NOMO-1 (cell line): Measurements from ENCODE around the gene UNC45A.
A peak's percentile ranks its signal among the peaks of the same experiment; 100 is the strongest.
"Not testable (repeated sequence)": the region's sequence is repeated elsewhere in the genome, so short reads cannot be mapped to it uniquely, and the experiment has no call there.

Experiments
- DNase-seq, 2 experiments: peaks; one replicate each; lab custom pipeline; 2025; ENCODE audit not compliant: unreplicated experiment in 2 of 2; lab: John Stamatoyannopoulos, UW

UNC45A gene

GRCh38 chr15:90915808-90916440, 19.2 kb upstream of the UNC45A start:
- DNase-seq: peak; percentile 78 to 80

- no peak for DNase-seq
Measured at GRCh38 chr15:90916461-90916860, 18.6 kb upstream of the UNC45A start.

GRCh38 chr15:90917569-90917968, 17.5 kb upstream of the UNC45A start:
- no peak for DNase-seq

- no peak for DNase-seq
Measured at GRCh38 chr15:90918034-90918788, 16.9 kb upstream of the UNC45A start.

- no peak for DNase-seq
Measured at GRCh38 chr15:90918835-90919234, 16.2 kb upstream of the UNC45A start.

GRCh38 chr15:90921887-90922286, 13.2 kb upstream of the UNC45A start:
- no peak for DNase-seq

GRCh38 chr15:90922712-90923322, 12.3 kb upstream of the UNC45A start:
- not testable (repeated sequence) for DNase-seq

GRCh38 chr15:90924375-90924774, 10.7 kb upstream of the UNC45A start:
- DNase-seq: no peak

- DNase-seq: not testable (repeated sequence)
Measured at GRCh38 chr15:90926766-90927165, 8.3 kb upstream of the UNC45A start.

- peak in 1 of 2 experiments; percentile 52 for DNase-seq
Measured at GRCh38 chr15:90928106-90928505, 7.0 kb upstream of the UNC45A start.

GRCh38 chr15:90929246-90930019, 5.7 kb upstream of the UNC45A start:
- DNase-seq: peak in 1 of 2 experiments; percentile 81

GRCh38 chr15:90930861-90931574, 4.1 kb upstream of the UNC45A start:
- DNase-seq: no peak

- DNase-seq: no peak
Measured at GRCh38 chr15:90931575-90931827, 3.6 kb upstream of the UNC45A start.

GRCh38 chr15:90931828-90932659, 3.0 kb upstream of the UNC45A start, which contains the start of gene HDDC3:
Gene HDDC3 (minus strand): TSS chr15:90932549. CDS start chr15:90932540, 9 bp downstream.
- DNase-seq: peak; percentile 93

- DNase-seq: no peak
Measured at GRCh38 chr15:90932660-90932991, 2.5 kb upstream of the UNC45A start.

GRCh38 chr15:90933301-90933700, 1.8 kb upstream of the UNC45A start:
- DNase-seq: no peak

GRCh38 chr15:90934256-90934948, 683 bp upstream of the UNC45A start:
- DNase-seq: peak; percentile 62 to 74

- no peak for DNase-seq
Measured at GRCh38 chr15:90936823-90937222, 1.7 kb downstream of the UNC45A start.

GRCh38 chr15:90938261-90938660, 3.2 kb downstream of the UNC45A start:
- no peak for DNase-seq
